Fibroblast of pulmonary artery (primary cell): ENCODE data around the gene RDH12.

Experiments used
- DNase-seq: peaks from one replicate; pipeline ENCODE4 v3.0.0-alpha.2; 2010; ENCODE audit warnings: low read depth
- H3K4me3 ChIP-seq: replicated peaks from 2 replicates; pipeline ENCODE4 v1.5.1; 2011; ENCODE audit warnings: low read depth, mild to moderate bottlenecking, control low read depth, low read length, moderate library complexity
- TF ChIP-seq, protein P1 (sequence below): IDR thresholded peaks from 2 replicates; pipeline ENCODE4 v1.5.1; 2011; ENCODE audit warnings: mild to moderate bottlenecking, control low read depth, low read length, inconsistent platforms; ENCODE audit errors: missing control alignments

Gene RDH12

GRCh38 chr14:67683842-67684241, 17.8 kb upstream of the RDH12 start:
- no peak overlapping the region for H3K4me3 ChIP-seq
- TF ChIP-seq, protein P1, sequence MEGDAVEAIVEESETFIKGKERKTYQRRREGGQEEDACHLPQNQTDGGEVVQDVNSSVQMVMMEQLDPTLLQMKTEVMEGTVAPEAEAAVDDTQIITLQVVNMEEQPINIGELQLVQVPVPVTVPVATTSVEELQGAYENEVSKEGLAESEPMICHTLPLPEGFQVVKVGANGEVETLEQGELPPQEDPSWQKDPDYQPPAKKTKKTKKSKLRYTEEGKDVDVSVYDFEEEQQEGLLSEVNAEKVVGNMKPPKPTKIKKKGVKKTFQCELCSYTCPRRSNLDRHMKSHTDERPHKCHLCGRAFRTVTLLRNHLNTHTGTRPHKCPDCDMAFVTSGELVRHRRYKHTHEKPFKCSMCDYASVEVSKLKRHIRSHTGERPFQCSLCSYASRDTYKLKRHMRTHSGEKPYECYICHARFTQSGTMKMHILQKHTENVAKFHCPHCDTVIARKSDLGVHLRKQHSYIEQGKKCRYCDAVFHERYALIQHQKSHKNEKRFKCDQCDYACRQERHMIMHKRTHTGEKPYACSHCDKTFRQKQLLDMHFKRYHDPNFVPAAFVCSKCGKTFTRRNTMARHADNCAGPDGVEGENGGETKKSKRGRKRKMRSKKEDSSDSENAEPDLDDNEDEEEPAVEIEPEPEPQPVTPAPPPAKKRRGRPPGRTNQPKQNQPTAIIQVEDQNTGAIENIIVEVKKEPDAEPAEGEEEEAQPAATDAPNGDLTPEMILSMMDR: no peak
- no peak for DNase-seq

DNA sequence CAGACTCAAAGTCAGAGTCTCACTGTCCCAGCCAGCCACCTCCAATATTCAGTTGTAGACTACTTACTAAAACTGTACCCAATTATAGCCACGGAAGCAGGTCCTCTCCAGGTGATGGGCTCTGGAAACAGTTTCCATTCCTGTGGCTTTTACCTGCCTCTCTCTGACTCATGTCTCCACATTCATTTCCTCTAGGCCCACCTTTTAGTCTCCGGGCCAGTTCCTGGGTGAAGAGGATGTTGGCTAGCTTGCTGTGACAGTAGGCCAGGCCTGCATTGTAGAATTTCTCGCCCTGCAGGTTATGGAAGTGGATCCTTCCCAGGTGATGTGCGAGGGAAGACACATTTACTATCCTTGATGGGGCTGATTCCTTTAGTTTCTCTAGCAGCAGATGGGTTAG, 11.7 kb upstream of the RDH12 start:
- TF ChIP-seq, protein P1: no peak
- no peak overlapping the region for H3K4me3 ChIP-seq
- DNase-seq: no peak

- H3K4me3 ChIP-seq: peak overlapping the region; percentile 99
- DNase-seq: peak; percentile 92
- TF ChIP-seq, protein P1: no peak
Measured at GRCh38 chr14:67694791-67695393, 6.8 kb upstream of the RDH12 start.

- peak within 1 kb of the TSS; percentile 99 for H3K4me3 ChIP-seq
- TF ChIP-seq, protein P1: no peak
- peak; percentile 93 for DNase-seq
Measured at GRCh38 chr14:67695394-67695949, 6.2 kb upstream of the RDH12 start, which contains the start of gene RDH11. Gene RDH11, minus strand, starts transcription at chr14:67695764. Its CDS starts 61 bp downstream, at chr14:67695703.

GRCh38 chr14:67697006-67697405, 4.7 kb upstream of the RDH12 start:
- no peak for DNase-seq
- no peak overlapping the region for H3K4me3 ChIP-seq
- TF ChIP-seq, protein P1: no peak

DNA sequence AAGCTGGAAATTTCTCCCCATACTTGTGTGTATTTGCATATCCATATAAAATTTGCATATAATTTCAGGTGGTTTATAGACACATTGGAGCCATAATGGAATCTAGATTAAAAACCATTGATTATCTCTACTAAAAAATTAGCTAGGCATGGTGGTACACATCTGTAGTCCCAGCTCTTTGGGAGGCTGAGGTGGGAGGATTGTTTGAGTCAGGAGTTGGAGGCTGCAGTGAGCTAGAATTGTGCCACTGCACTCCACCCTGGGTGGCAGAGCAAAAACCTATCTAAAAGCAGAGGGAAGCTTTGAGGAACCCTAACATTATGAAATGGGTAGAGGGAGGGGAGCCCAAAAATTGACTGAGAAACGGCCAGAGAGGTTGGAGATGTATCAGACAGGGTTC, 3.5 kb upstream of the RDH12 start:
- TF ChIP-seq, protein P1: no peak
- H3K4me3 ChIP-seq: no peak overlapping the region
- DNase-seq: no peak

DNA sequence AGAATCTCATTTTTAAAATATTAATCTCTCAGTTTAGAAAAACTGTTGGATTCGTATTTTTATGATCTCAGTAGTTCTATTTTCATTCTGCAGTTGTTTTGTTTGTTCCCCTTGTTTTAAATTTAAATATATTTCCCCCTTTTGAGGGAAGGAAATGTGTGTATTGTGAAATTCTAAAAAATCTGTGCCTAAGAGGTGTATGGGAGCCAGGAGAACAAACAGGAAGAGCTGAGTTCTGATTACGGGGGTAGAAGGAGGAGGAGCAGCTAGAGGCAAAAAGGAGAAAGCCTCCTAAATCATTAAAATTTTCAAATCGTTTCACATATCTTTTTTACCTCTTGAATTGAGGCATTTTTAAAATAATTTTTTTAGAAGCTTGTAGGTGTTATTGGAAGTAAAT, 2.3 kb downstream of the RDH12 start:
- TF ChIP-seq, protein P1: no peak
- H3K4me3 ChIP-seq: no peak overlapping the region
- no peak for DNase-seq
